Astrocyte (in vitro differentiated cells and primary cell): ENCODE data around the gene MTHFD1. TPM values are rescaled to one million over a fixed set of nuclear protein-coding genes. Genes with fewer than 3 reads are reported as not detected.

Source experiments
- DNase-seq: peaks from one replicate; pipeline ENCODE4 v3.0.0-alpha.2; 2010; ENCODE audit warnings: low read depth
- FAIRE-seq: peaks from 2 replicates; lab custom pipeline; 2011; peaks lifted over from hg19 to GRCh38; lab: Jason Lieb, UNC
- H2AFZ ChIP-seq: 2 replicates; pipeline ENCODE4 v1.6.0; 2012; ENCODE audit warnings: low read depth, low read length, inconsistent platforms
- H3K27ac ChIP-seq: 2 replicates; pipeline ENCODE4 v1.5.1; 2011; ENCODE audit warnings: low read depth, low read length, inconsistent platforms
- H3K27me3 ChIP-seq: 2 replicates; pipeline ENCODE4 v1.6.0; 2011; ENCODE audit warnings: low read length, inconsistent platforms; ENCODE audit not compliant: insufficient read depth
- H3K36me3 ChIP-seq: 2 replicates; pipeline ENCODE4 v1.5.1; 2011; ENCODE audit warnings: low read length, inconsistent platforms; ENCODE audit not compliant: insufficient read depth
- H3K4me1 ChIP-seq: 2 replicates; pipeline ENCODE4 v1.5.1; 2011; ENCODE audit warnings: low read length, inconsistent platforms; ENCODE audit not compliant: insufficient read depth
- H3K4me2 ChIP-seq: 2 replicates; pipeline ENCODE4 v1.6.0; 2012; ENCODE audit warnings: low read length, inconsistent platforms
- H3K4me3 ChIP-seq: 2 replicates; pipeline ENCODE4 v1.5.1; 2011; ENCODE audit warnings: low read depth, mild to moderate bottlenecking, low read length, inconsistent platforms; ENCODE audit not compliant: insufficient read depth
- H3K79me2 ChIP-seq: 2 replicates; pipeline ENCODE4 v1.6.0; 2012; ENCODE audit warnings: mild to moderate bottlenecking, low read length, inconsistent platforms; ENCODE audit not compliant: insufficient read depth
- H3K9ac ChIP-seq: 2 replicates; pipeline ENCODE4 v1.6.0; 2012; ENCODE audit warnings: mild to moderate bottlenecking, low read length, inconsistent platforms
- H3K9me3 ChIP-seq: 2 replicates; pipeline ENCODE4 v1.5.1; 2012; ENCODE audit warnings: low read depth, mild to moderate bottlenecking, low read length, inconsistent platforms; ENCODE audit not compliant: insufficient read depth
- H4K20me1 ChIP-seq: 2 replicates; pipeline ENCODE4 v1.6.0; 2012; ENCODE audit warnings: low read length, inconsistent platforms; ENCODE audit not compliant: insufficient read depth
- H3K27ac Mint-ChIP-seq: one replicate; pipeline ENCODE4 v1.8.0; 2021; ENCODE audit warnings: mild to moderate bottlenecking, mixed read lengths; ENCODE audit not compliant: unreplicated experiment
- H3K27me3 Mint-ChIP-seq: one replicate; pipeline ENCODE4 v1.8.0; 2021; ENCODE audit warnings: low read depth, mixed read lengths; ENCODE audit not compliant: unreplicated experiment
- H3K36me3 Mint-ChIP-seq: one replicate; pipeline ENCODE4 v1.8.0; 2021; ENCODE audit warnings: low read depth, mixed read lengths; ENCODE audit not compliant: unreplicated experiment
- H3K4me1 Mint-ChIP-seq: one replicate; pipeline ENCODE4 v1.8.0; 2021; ENCODE audit warnings: low read depth, mixed read lengths; ENCODE audit not compliant: unreplicated experiment
- H3K4me3 Mint-ChIP-seq: one replicate; pipeline ENCODE4 v1.8.0; 2021; ENCODE audit warnings: mild to moderate bottlenecking, moderate library complexity, mixed read lengths; ENCODE audit not compliant: unreplicated experiment
- H3K9me3 Mint-ChIP-seq: one replicate; pipeline ENCODE4 v1.8.0; 2021; ENCODE audit warnings: mild to moderate bottlenecking, mixed read lengths; ENCODE audit not compliant: unreplicated experiment
- EZH2 ChIP-seq: IDR thresholded peaks from 2 replicates; pipeline ENCODE4 v1.6.1; 2012; ENCODE audit warnings: mild to moderate bottlenecking, low read length, inconsistent platforms; ENCODE audit not compliant: insufficient read depth
- total RNA-seq: library from RNA; stranded (reverse); gene quantifications from 2 replicates; pipeline ENCODE4 v1.2.1, GENCODE V29; 2021
- TF ChIP-seq, protein P1 (sequence below): IDR thresholded peaks from 2 replicates; pipeline ENCODE4 v1.5.1; 2011; ENCODE audit warnings: low read depth, mild to moderate bottlenecking, inconsistent platforms, low read length, moderate library complexity; ENCODE audit not compliant: insufficient read depth

Gene MTHFD1
- total RNA-seq, 1 donor from 2014 or later: 56.9 TPM

DNA sequence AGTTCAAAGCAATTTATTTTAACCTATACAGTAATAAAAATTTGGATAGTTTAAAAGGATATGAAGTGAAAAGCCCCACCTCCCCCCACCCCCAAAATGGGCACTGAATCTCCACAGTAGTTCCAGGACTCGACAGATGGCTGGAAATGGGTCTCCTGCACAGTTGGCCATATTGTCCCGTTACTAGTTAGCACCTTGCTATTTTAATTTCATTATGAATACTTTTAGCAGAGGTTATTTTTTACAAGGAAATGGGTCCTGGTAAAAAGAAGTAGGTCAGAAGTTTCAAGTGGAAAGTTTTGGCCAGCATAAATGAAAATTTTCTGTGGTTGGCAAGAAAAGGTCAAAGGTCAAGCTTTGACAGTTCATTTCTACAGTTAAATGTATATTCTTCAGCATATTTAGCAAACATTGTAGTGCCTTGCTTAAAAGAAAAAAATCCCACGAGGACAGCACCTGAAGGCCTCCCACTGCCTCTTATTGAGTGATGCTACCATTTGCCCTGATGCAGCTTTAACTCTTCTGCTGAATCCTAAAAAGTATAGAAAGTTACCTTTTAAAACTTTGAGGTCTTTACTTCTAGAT, 28.3 kb downstream of the MTHFD1 start:
- Histone ChIP-seq H3K4me1 (peaks cover 22% of the 10 kb centered on the region), H3K4me2 (no peak overlapping the region), H2AFZ (no peak overlapping the region), H3K27ac (no peak overlapping the region), H3K36me3 (peaks cover 17% of the 10 kb centered on the region), H4K20me1 (no peaks in the 10 kb centered on the region), H3K4me3 (no peak overlapping the region), H3K27me3 (no peaks in the 10 kb centered on the region), H3K9ac (no peak overlapping the region), H3K9me3 (no peaks in the 10 kb centered on the region), H3K79me2 (no peaks in the 10 kb centered on the region)
- Mint-ChIP-seq H3K27me3 (no peaks in the 10 kb centered on the region), H3K27ac (no peak overlapping the region), H3K4me3 (no peak overlapping the region), H3K9me3 (no peaks in the 10 kb centered on the region), H3K36me3 (peaks cover 27% of the 10 kb centered on the region), H3K4me1 (peaks cover 31% of the 10 kb centered on the region)
- no peak for TF ChIP-seq EZH2
- TF ChIP-seq, protein P1, sequence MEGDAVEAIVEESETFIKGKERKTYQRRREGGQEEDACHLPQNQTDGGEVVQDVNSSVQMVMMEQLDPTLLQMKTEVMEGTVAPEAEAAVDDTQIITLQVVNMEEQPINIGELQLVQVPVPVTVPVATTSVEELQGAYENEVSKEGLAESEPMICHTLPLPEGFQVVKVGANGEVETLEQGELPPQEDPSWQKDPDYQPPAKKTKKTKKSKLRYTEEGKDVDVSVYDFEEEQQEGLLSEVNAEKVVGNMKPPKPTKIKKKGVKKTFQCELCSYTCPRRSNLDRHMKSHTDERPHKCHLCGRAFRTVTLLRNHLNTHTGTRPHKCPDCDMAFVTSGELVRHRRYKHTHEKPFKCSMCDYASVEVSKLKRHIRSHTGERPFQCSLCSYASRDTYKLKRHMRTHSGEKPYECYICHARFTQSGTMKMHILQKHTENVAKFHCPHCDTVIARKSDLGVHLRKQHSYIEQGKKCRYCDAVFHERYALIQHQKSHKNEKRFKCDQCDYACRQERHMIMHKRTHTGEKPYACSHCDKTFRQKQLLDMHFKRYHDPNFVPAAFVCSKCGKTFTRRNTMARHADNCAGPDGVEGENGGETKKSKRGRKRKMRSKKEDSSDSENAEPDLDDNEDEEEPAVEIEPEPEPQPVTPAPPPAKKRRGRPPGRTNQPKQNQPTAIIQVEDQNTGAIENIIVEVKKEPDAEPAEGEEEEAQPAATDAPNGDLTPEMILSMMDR: no peak
- FAIRE-seq: no peak
- DNase-seq: no peak

DNA sequence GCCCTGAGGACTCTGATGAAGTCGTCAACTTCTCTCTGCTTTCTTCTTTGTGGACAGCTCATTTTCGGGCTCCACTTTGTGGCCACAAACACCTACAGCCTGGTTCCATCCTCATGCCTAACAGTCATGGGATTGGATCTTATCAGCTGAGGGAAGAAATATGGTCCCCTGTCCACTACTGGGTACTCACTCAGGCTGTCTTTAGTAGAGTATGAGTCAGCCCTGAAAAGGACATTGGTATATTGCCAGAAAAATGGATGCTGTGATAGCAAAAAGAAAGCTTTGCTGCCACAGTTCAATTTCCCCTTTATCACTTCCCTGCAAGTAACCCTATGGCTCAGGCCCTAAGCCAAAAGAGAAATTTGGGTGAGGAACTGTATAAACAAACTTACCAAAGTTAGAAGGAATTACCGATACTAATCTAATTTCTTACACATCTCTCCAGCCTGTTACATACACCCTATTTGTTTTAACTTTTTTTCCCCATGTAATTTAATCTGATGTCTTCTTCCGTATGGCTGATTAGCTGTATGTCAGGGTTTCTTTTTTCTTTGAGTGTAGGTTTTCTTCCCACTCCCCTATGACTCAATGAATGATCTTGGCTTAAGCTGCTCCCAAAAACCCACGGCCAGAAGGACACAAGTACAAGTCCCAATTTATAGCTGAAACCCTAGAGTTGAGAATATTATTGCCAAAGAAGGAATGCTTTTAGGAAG, 29.1 kb downstream of the MTHFD1 start:
- no peaks in the 10 kb centered on the region for H3K9me3 Mint-ChIP-seq
- no peak for TF ChIP-seq EZH2
- TF ChIP-seq, protein P1: no peak
- Histone ChIP-seq H4K20me1 (no peaks in the 10 kb centered on the region), H3K4me3 (no peak overlapping the region), H3K79me2 (no peaks in the 10 kb centered on the region), H3K27ac (no peak overlapping the region), H3K27me3 (no peaks in the 10 kb centered on the region), H2AFZ (no peak overlapping the region), H3K9me3 (no peaks in the 10 kb centered on the region), H3K4me2 (no peak overlapping the region), H3K9ac (no peak overlapping the region), H3K4me1 (peaks cover 22% of the 10 kb centered on the region), H3K36me3 (peaks cover 17% of the 10 kb centered on the region)
- peaks cover 35% of the 10 kb centered on the region for H3K4me1 Mint-ChIP-seq
- H3K36me3 Mint-ChIP-seq: peaks cover 25% of the 10 kb centered on the region
- H3K27ac Mint-ChIP-seq: no peak overlapping the region
- DNase-seq (peak; percentile 66), FAIRE-seq (no peak)
- no peaks in the 10 kb centered on the region for H3K27me3 Mint-ChIP-seq
- no peak overlapping the region for H3K4me3 Mint-ChIP-seq

- no peak overlapping the region for H2AFZ ChIP-seq
- no peak overlapping the region for H3K4me3 ChIP-seq
- H4K20me1 ChIP-seq: no peaks in the 10 kb centered on the region
- no peaks in the 10 kb centered on the region for H3K79me2 ChIP-seq
- no peaks in the 10 kb centered on the region for H3K9me3 ChIP-seq
- Mint-ChIP-seq H3K27me3 (no peaks in the 10 kb centered on the region), H3K9me3 (no peaks in the 10 kb centered on the region), H3K4me1 (peaks cover 40% of the 10 kb centered on the region), H3K27ac (no peak overlapping the region), H3K36me3 (peaks cover 24% of the 10 kb centered on the region), H3K4me3 (no peak overlapping the region)
- H3K27ac ChIP-seq: no peak overlapping the region
- FAIRE-seq (no peak), DNase-seq (no peak)
- H3K4me1 ChIP-seq: peaks cover 26% of the 10 kb centered on the region
- H3K27me3 ChIP-seq: no peaks in the 10 kb centered on the region
- no peak for TF ChIP-seq EZH2
- TF ChIP-seq, protein P1: no peak
- H3K4me2 ChIP-seq: no peak overlapping the region
- H3K9ac ChIP-seq: no peak overlapping the region
- peaks cover 22% of the 10 kb centered on the region for H3K36me3 ChIP-seq
Observed at GRCh38 chr14:64417771-64418125, 29.6 kb downstream of the MTHFD1 start.
